ENCODE results near the gene SRBD1.

DNA sequence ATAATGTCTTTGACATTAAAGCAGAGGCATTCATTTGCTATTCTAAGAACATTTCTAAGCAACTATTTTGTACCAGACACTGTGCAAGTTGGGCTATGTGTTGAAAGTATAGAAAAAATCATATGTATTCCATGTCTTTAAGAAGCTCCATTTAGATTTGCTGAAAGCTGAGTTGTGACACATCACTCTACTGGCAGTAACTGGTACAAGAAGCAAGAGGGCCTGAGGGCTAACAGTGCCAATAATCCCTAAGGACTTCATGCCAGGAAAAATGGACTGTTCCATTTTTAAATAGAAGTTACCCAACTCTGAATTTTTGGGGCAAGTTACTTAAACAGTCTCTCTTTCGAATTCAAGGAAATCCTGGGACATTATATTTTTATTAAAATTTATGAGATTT lies 178.7 kb downstream of the SRBD1 start:
- TF ChIP-seq POLR2AphosphoS5 (IDR thresholded peaks at IDR 0.05) (no peak), POLR2A (IDR thresholded peaks at IDR 0.05) (no peak)
- TF ChIP-seq, protein P1, sequence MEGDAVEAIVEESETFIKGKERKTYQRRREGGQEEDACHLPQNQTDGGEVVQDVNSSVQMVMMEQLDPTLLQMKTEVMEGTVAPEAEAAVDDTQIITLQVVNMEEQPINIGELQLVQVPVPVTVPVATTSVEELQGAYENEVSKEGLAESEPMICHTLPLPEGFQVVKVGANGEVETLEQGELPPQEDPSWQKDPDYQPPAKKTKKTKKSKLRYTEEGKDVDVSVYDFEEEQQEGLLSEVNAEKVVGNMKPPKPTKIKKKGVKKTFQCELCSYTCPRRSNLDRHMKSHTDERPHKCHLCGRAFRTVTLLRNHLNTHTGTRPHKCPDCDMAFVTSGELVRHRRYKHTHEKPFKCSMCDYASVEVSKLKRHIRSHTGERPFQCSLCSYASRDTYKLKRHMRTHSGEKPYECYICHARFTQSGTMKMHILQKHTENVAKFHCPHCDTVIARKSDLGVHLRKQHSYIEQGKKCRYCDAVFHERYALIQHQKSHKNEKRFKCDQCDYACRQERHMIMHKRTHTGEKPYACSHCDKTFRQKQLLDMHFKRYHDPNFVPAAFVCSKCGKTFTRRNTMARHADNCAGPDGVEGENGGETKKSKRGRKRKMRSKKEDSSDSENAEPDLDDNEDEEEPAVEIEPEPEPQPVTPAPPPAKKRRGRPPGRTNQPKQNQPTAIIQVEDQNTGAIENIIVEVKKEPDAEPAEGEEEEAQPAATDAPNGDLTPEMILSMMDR (IDR thresholded peaks at IDR 0.05 in 8 of 11, conservative IDR thresholded peaks at IDR 0.05 in 3 of 11) = no peak

Data from spleen (tissue), 7 donors.